H1 (cell line): ENCODE measurements around the gene GPM6B. TPM values are rescaled to one million over a fixed set of nuclear protein-coding genes. Genes with fewer than 3 reads are reported as not detected.

Experiments used
- CTCF ChIA-PET: fragments of 300-600 bp; sonication (Branson Sonifier 250); formaldehyde crosslinking; loops from one replicate; lab custom pipeline; 2021; ENCODE audit not compliant: partially characterized antibody; lab: Charles Lee
- POLR2A ChIA-PET: fragments of 300-600 bp; sonication (Branson Sonifier 250); formaldehyde crosslinking; loops from one replicate; lab custom pipeline; 2021; ENCODE audit warnings: inconsistent platforms; ENCODE audit not compliant: partially characterized antibody; lab: Charles Lee
- DNase-seq, 2 experiments: peaks; one replicate each; pipeline versions ENCODE4 v3.0.0 to v3.0.0-alpha.2; 2010 to 2022; ENCODE audit warnings: low spot score in 2 of 2, low read depth in 1 of 2, mixed read lengths in 1 of 2
- FAIRE-seq: peaks from 2 replicates; lab custom pipeline; 2011; peaks lifted over from hg19 to GRCh38; lab: Jason Lieb, UNC
- H2AFZ ChIP-seq: 2 replicates; pipeline ENCODE4 v1.8.1; 2012; ENCODE audit warnings: low read length, inconsistent platforms
- H2AK5ac ChIP-seq: 2 replicates; pipeline ENCODE4 v1.6.1; 2013; ENCODE audit warnings: low read depth, low read length
- H2BK120ac ChIP-seq: replicated peaks from 2 replicates; pipeline ENCODE3; 2013; ENCODE audit warnings: low read depth, low read length, inconsistent platforms
- H2BK12ac ChIP-seq: 2 replicates; pipeline ENCODE4 v1.6.1; 2013; ENCODE audit warnings: low read depth, low read length
- H2BK15ac ChIP-seq: 2 replicates; pipeline ENCODE4 v1.6.1; 2013; ENCODE audit warnings: low read length
- H2BK20ac ChIP-seq: 2 replicates; pipeline ENCODE4 v1.6.1; 2013; ENCODE audit warnings: low read length
- H2BK5ac ChIP-seq: 2 replicates; pipeline ENCODE4 v1.6.1; 2013; ENCODE audit warnings: low read depth, low read length
- H3K14ac ChIP-seq: 2 replicates; pipeline ENCODE4 v1.6.1; 2013; ENCODE audit warnings: inconsistent platforms; ENCODE audit not compliant: insufficient read length
- H3K18ac ChIP-seq: 2 replicates; pipeline ENCODE4 v1.6.1; 2013; ENCODE audit warnings: low read length; ENCODE audit errors: extremely low read depth
- H3K23ac ChIP-seq: 2 replicates; pipeline ENCODE4 v1.6.1; 2013; ENCODE audit warnings: inconsistent platforms; ENCODE audit not compliant: insufficient read length
- H3K23me2 ChIP-seq: 2 replicates; pipeline ENCODE4 v1.6.1; 2013; ENCODE audit warnings: low read depth, low read length
- H3K27ac ChIP-seq: 2 replicates; pipeline ENCODE4 v1.6.1; 2011; ENCODE audit warnings: low read depth, low read length, inconsistent platforms
- H3K27me3 ChIP-seq, 4 experiments: replicated peaks in 1 of 4; 1 replicate in 1 of 4; 2 replicates in 3 of 4; pipeline versions ENCODE4 v1.6.1 to v1.8.1; 2011 to 2013; ENCODE audit warnings: low read length in 3 of 4, mild to moderate bottlenecking in 3 of 4, inconsistent platforms in 2 of 4, mixed read lengths in 2 of 4, moderate library complexity in 1 of 4; ENCODE audit not compliant: control insufficient read depth in 3 of 4, insufficient read depth in 3 of 4; ENCODE audit errors: extremely low read depth in 1 of 4
- H3K36me3 ChIP-seq, 4 experiments: 2 replicates each; pipeline versions ENCODE4 v1.6.1 to v1.8.1; 2011 to 2013; ENCODE audit warnings: mild to moderate bottlenecking in 4 of 4, low read length in 3 of 4, moderate library complexity in 2 of 4, control low read depth in 1 of 4, inconsistent platforms in 1 of 4; ENCODE audit not compliant: insufficient read depth in 4 of 4, control insufficient read depth in 2 of 4
- H3K4ac ChIP-seq: replicated peaks from 2 replicates; pipeline ENCODE3; 2013; ENCODE audit warnings: low read length, low read depth, mixed read lengths, inconsistent platforms; ENCODE audit not compliant: insufficient read length
- H3K4me1 ChIP-seq, 4 experiments: replicated peaks in 1 of 4; 1 replicate in 1 of 4; 2 replicates in 3 of 4; pipeline versions ENCODE4 v1.6.1 to v1.8.1; 2011 to 2013; ENCODE audit warnings: low read length in 3 of 4, inconsistent platforms in 2 of 4, mixed read lengths in 1 of 4; ENCODE audit not compliant: insufficient read depth in 4 of 4, control insufficient read depth in 3 of 4
- H3K4me2 ChIP-seq, 2 experiments: 2 replicates each; pipeline versions ENCODE4 v1.6.1 to v1.8.1; 2011 to 2013; ENCODE audit warnings: low read depth in 2 of 2, low read length in 2 of 2, control low read depth in 1 of 2, inconsistent platforms in 1 of 2, mild to moderate bottlenecking in 1 of 2; ENCODE audit not compliant: insufficient read depth in 1 of 2
- H3K4me3 ChIP-seq, 4 experiments: fragments of 200-600, 300-600 bp in 1 of 4; sonication (generic), shearing (Covaris generic), sonication (Bioruptor Twin) in 1 of 4; 2 replicates each; pipeline versions ENCODE4 v1.5.1 to v1.8.1; 2011 to 2016; ENCODE audit warnings: low read length in 4 of 4, low read depth in 3 of 4, control low read depth in 2 of 4, inconsistent platforms in 2 of 4, mild to moderate bottlenecking in 2 of 4, mixed read lengths in 1 of 4, moderate library complexity in 1 of 4; ENCODE audit not compliant: insufficient read depth in 2 of 4; ENCODE audit errors: extremely low read depth in 1 of 4
- H3K56ac ChIP-seq: replicated peaks from 2 replicates; pipeline ENCODE3; 2013; ENCODE audit warnings: low read depth, mild to moderate bottlenecking, mixed read lengths, low read length, inconsistent platforms; ENCODE audit not compliant: insufficient read length
- H3K79me1 ChIP-seq: 2 replicates; pipeline ENCODE4 v1.6.1; 2013; ENCODE audit warnings: low read depth, low read length, control low read depth
- H3K79me2 ChIP-seq, 2 experiments: 2 replicates each; pipeline versions ENCODE4 v1.6.1 to v1.8.1; 2012 to 2013; ENCODE audit warnings: low read length in 2 of 2, mild to moderate bottlenecking in 2 of 2, inconsistent platforms in 1 of 2; ENCODE audit not compliant: insufficient read depth in 2 of 2, control insufficient read depth in 1 of 2
- H3K9ac ChIP-seq, 4 experiments: replicated peaks in 1 of 4; 1 replicate in 1 of 4; 2 replicates in 3 of 4; pipeline versions ENCODE4 v1.6.1 to v1.8.1; 2011 to 2013; ENCODE audit warnings: low read depth in 3 of 4, low read length in 3 of 4, control low read depth in 2 of 4, mild to moderate bottlenecking in 2 of 4, moderate library complexity in 2 of 4, inconsistent platforms in 1 of 4; ENCODE audit errors: extremely low read depth in 1 of 4
- H3K9me3 ChIP-seq, 2 experiments: 2 replicates each; pipeline versions ENCODE4 v1.6.1 to v1.8.1; 2012 to 2013; ENCODE audit warnings: mild to moderate bottlenecking in 2 of 2, moderate library complexity in 2 of 2, control low read depth in 1 of 2, inconsistent platforms in 1 of 2, low read depth in 1 of 2, low read length in 1 of 2, mixed read lengths in 1 of 2; ENCODE audit not compliant: insufficient read depth in 2 of 2
- H4K20me1 ChIP-seq, 2 experiments: replicated peaks in 1 of 2; 2 replicates each; pipeline versions ENCODE3 to v1.8.1; 2011 to 2013; ENCODE audit warnings: inconsistent platforms in 2 of 2, low read length in 2 of 2, mild to moderate bottlenecking in 1 of 2; ENCODE audit not compliant: insufficient read depth in 2 of 2, control insufficient read depth in 1 of 2
- H4K5ac ChIP-seq: 2 replicates; pipeline ENCODE4 v1.6.1; 2013; ENCODE audit warnings: low read length, low read depth, mixed read lengths, inconsistent platforms; ENCODE audit not compliant: insufficient read length
- H4K8ac ChIP-seq: 2 replicates; pipeline ENCODE4 v1.8.0; 2013; ENCODE audit warnings: mild to moderate bottlenecking, moderate library complexity, low read length, inconsistent platforms; ENCODE audit not compliant: insufficient read depth; ENCODE audit errors: extremely low read depth
- H4K91ac ChIP-seq: replicated peaks from 2 replicates; pipeline ENCODE3; 2013; ENCODE audit warnings: low read length, mixed read lengths, inconsistent platforms; ENCODE audit not compliant: insufficient read length
- CBX5 ChIP-seq: fragments of 300-800, 300-1000 bp; sonication (generic); IDR thresholded peaks from 2 replicates; pipeline ENCODE4 v1.7.1; 2016; ENCODE audit warnings: antibody characterized with exemption, low read length, low read depth
- NRF1 ChIP-seq: IDR thresholded peaks from 2 replicates; pipeline ENCODE4 v1.6.1; 2011; ENCODE audit warnings: mild to moderate bottlenecking, low read depth, low read length, improper control_type of control experiment
- RFX5 ChIP-seq: IDR thresholded peaks from 2 replicates; pipeline ENCODE4 v1.6.1; 2011; ENCODE audit warnings: low read depth, low read length, improper control_type of control experiment, borderline replicate concordance
- SAP30 ChIP-seq: fragments of 300-600 bp; sonication (generic); IDR thresholded peaks from 2 replicates; pipeline ENCODE4 v1.7.1; 2012; ENCODE audit warnings: low read length, moderate library complexity, mild to moderate bottlenecking, inconsistent platforms; ENCODE audit not compliant: insufficient read depth, insufficient replicate concordance
- TCF12 ChIP-seq: IDR thresholded peaks from 2 replicates; pipeline ENCODE4 v1.6.1; 2011; ENCODE audit warnings: low read depth, mild to moderate bottlenecking, low read length
- TEAD4 ChIP-seq: IDR thresholded peaks from 2 replicates; pipeline ENCODE4 v1.6.1; 2012; ENCODE audit warnings: low read depth, low read length, inconsistent platforms, mixed read lengths
- WGBS, 2 experiments: shearing (Covaris generic) in 1 of 2; methylation state at CpG; one replicate each; pipeline versions ENCODE4 v1.1.6 to v1.1.7; 2013 to 2015; ENCODE audit warnings: low lambda C conversion rate in 2 of 2, mixed read lengths in 2 of 2, inconsistent platforms in 1 of 2, low coverage in 1 of 2, missing lambda C conversion rate in 1 of 2; ENCODE audit not compliant: insufficient replicate concordance in 2 of 2, insufficient coverage in 1 of 2, insufficient read length in 1 of 2; ENCODE audit errors: extremely low coverage in 1 of 2, missing lambda C conversion rate in 1 of 2; 5-methylcytosine and 5-hydroxymethylcytosine counted together
- long read RNA-seq, 2 experiments: library from RNA in 1 of 2; library from capped mRNA in 1 of 2; stranded (forward); transcript quantifications; one replicate each; pipeline ENCODE4 v2.0.0, GENCODE V29; 2021; ENCODE audit warnings: inconsistent platforms in 1 of 2
- polyA minus RNA-seq, 3 experiments: library from RNA; depleted of rRNA, polyadenylated mRNA; stranded (reverse); fragments of >200 nt; gene quantifications; 1 replicate in 2 of 3; 2 replicates in 1 of 3; pipeline ENCODE4 v1.2.3, GENCODE V29; 2011
- polyA plus RNA-seq, 7 experiments: library from polyadenylated mRNA; depleted of rRNA in 3 of 7; stranded (reverse) in 5 of 7; unstranded in 2 of 7; fragments of >200 nt in 5 of 7; fragments of 200-250 nt in 2 of 7; gene quantifications; 1 replicate in 5 of 7; 2 replicates in 1 of 7; 4 replicates in 1 of 7; pipeline versions ENCODE4 v1.2.1 to v1.2.3, GENCODE V29; 2011 to 2013; ENCODE audit warnings: missing spikeins in 2 of 7, mixed read lengths in 2 of 7
- total RNA-seq: library from RNA; stranded (reverse); fragmentation: NEBNext Ultra II Directional; extraction: Animal tissue kit (Norgen Biotek cat#: 25700); gene quantifications from 2 replicates; pipeline ENCODE4 v1.2.1, GENCODE V29; 2021

Gene GPM6B, protein sequence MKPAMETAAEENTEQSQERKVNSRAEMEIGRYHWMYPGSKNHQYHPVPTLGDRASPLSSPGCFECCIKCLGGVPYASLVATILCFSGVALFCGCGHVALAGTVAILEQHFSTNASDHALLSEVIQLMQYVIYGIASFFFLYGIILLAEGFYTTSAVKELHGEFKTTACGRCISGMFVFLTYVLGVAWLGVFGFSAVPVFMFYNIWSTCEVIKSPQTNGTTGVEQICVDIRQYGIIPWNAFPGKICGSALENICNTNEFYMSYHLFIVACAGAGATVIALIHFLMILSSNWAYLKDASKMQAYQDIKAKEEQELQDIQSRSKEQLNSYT
- total RNA-seq, result 123 and 132 TPM in 2 replicates
- polyA plus RNA-seq (2011; rRNA removed), result 175 and 179 TPM in 2 replicates
- polyA plus RNA-seq (2011; cell fraction: cytosol; rRNA removed), result 122 TPM
- 131 TPM for polyA plus RNA-seq (2011; cell fraction: nucleus; rRNA removed)
- polyA plus RNA-seq (2012, experiment 1 of 2), result 107 to 130 TPM (median 120 TPM) in 4 replicates
- polyA plus RNA-seq (2012, experiment 2 of 2), result 18.6 TPM
- 113 TPM for polyA plus RNA-seq (2013, experiment 1 of 2)
- 130 TPM for polyA plus RNA-seq (2013, experiment 2 of 2)
- polyA minus RNA-seq (2011; rRNA and poly(A)+ RNA removed), result 374 and 427 TPM in 2 replicates
- 132 TPM for polyA minus RNA-seq (2011; cell fraction: cytosol; rRNA and poly(A)+ RNA removed)
- polyA minus RNA-seq (2011; cell fraction: nucleus; rRNA and poly(A)+ RNA removed), result 89.2 TPM
- long read RNA-seq, experiment 1, transcript GPM6B-205 (7 exons, 3,957 nt), result major isoform, 10 of 60 reads
- long read RNA-seq, experiment 1, partial matches to known transcripts, result 4 of 60 reads
- long read RNA-seq, experiment 1, other reads (novel, unspliced or antisense), result 45 of 60 reads
- long read RNA-seq, experiment 2, transcript GPM6B-205 (7 exons, 3,957 nt), result major isoform, 24 of 38 reads
- long read RNA-seq, experiment 2, partial matches to known transcripts, result 6 of 38 reads
- long read RNA-seq, experiment 2, other reads (novel, unspliced or antisense), result 6 of 38 reads

DNA sequence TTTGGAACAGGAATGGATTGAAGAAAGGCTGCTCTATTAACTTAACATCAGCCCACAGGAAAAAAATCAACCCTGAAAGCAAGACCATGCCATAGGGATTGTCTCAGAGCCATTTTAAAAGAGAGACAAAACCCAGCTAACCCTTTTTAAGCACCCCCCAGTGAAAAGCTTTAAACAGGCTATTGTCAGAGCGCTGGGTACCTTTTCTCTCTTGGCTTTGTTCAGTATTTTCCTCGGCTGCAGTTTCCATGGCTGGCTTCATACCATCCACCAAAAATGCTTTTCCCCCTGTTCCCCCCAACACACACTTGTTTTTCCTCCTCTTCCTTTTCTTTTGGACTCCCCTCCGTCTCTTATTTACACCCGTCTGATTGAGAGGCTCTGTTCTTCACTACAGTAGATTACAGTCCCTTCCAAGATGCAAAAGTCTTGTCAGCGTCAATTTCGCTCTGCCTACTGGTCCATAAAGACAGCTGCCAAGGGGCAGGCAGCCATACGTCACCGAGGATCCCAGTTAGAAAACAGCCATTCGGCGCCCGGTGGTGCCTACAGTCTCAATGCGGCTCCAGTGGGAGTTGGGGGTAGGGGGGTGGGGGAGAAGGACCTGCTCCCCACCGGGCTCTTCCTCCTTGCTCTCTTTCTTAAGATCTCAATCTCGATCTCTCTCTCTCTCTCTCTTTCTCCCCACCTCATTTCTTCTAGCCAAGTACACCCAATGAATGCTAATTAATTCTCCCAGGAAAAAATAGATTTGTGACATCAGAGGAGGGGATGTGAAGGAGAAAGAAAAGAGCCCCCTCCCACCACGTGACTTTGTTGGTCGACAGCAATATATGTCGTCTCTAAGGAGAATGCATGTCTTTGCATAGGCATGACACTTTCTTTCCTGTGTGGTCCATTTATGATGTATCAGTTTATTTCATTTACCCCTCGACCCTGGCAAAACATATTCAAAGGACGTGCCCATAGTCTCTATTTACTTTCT, at the start of gene GPM6B:
TSS of gene GPM6B (minus strand) at position 451 of the 985 bp plus-strand sequence. CDS start at position 262, 189 bp downstream.
- Histone ChIP-seq H3K79me2 (peaks cover 0 to 29% of the 10 kb centered on the region in 2 experiments; a peak in 2 of 4 replicates), H3K79me1 (no peaks in the 10 kb centered on the region), H4K20me1 (no peaks in the 10 kb centered on the region), H4K91ac (no peak within 1 kb of the TSS), H3K4ac (no peak within 1 kb of the TSS), H2BK15ac (no peak within 1 kb of the TSS), H3K23ac (no peak within 1 kb of the TSS), H2BK20ac (no peak within 1 kb of the TSS), H3K14ac (no peak within 1 kb of the TSS), H3K4me3 (peak within 1 kb of the TSS in 2 of 4 experiments; percentile 8 to 44; a peak in 4 of 8 replicates), H3K4me1 (peaks cover 0 to 3% (median 0%) of the 10 kb centered on the region in 4 experiments; a peak in 3 of 7 replicates), H3K4me2 (peak within 1 kb of the TSS; percentile 27 to 36), H3K56ac (no peak within 1 kb of the TSS), H3K18ac (no peak within 1 kb of the TSS; the same call in 1 of the 2 replicates), H2BK5ac (no peak within 1 kb of the TSS), H3K36me3 (no peaks in the 10 kb centered on the region), H4K8ac (no peak within 1 kb of the TSS), H2AFZ (no peak within 1 kb of the TSS), H3K9me3 (no peaks in the 10 kb centered on the region), H3K27ac (peak within 1 kb of the TSS; percentile 45; the same call in 1 of the 2 replicates), H2BK120ac (no peak within 1 kb of the TSS), H2BK12ac (no peak within 1 kb of the TSS), H2AK5ac (no peak within 1 kb of the TSS), H3K23me2 (no peaks in the 10 kb centered on the region), H3K27me3 (no peaks in the 10 kb centered on the region), H4K5ac (peak within 1 kb of the TSS; percentile 36), H3K9ac (0 out of 7 replicates have a peak within 1 kb of the TSS, but pooled peaks of 1 of the 4 experiments have one; percentile 22)
- peak; percentile 68 for FAIRE-seq
- POLR2A ChIA-PET, result interaction anchor here (1.4 kb wide), 1 partner anchor 22 kb away, joined by 4 read pairs; no protein-coding TSS in a partner anchor
- DNase-seq, result peak in 1 of 2 experiments; percentile 46
- 30% methylated on average over 12 of the region's 19 CpGs; no CpG with 5 or more reads in 1 of the 2 experiments for WGBS, 2 experiments
- CTCF ChIA-PET, result no interaction called here
- TF ChIP-seq NRF1 (no peak), RFX5 (no peak), CBX5 (no peak), TCF12 (no peak), SAP30 (no peak), TEAD4 (no peak)
